HepG2 (cell line): ENCODE data around the gene SEMG1. TPM values are rescaled to one million over a fixed set of nuclear protein-coding genes. Genes with fewer than 3 reads are reported as not detected.

Experiments used
- ATAC-seq: fragments of 200-7000 bp; cut with Tn5 transposase; 3 replicates; pipeline ENCODE4 v1.9.1; 2020; ENCODE audit warnings: mild to moderate bottlenecking, moderate library complexity
- BruUV-seq: library from RNA; stranded (reverse); fragments of 400-500 nt; replicated peaks from 2 replicates; lab custom pipeline; 2021; lab: Mats Ljungman, UMichigan
- CTCF ChIA-PET: fragments of 300-600 bp; formaldehyde crosslinking; extraction: SDS; loops from one replicate; lab custom pipeline; 2021; ENCODE audit warnings: low total read pairs, inconsistent platforms, low intra/inter-chr PET ratio; lab: Yijun Ruan, JAX
- POLR2A ChIA-PET: fragments of 350-600 bp; sonication (Branson Sonifier 250); formaldehyde crosslinking; loops from one replicate; lab custom pipeline; 2020; ENCODE audit warnings: antibody characterized with exemption, inconsistent platforms; lab: Yijun Ruan, JAX
- DNase-seq: peaks from one replicate; pipeline ENCODE4 v3.0.0-alpha.2; 2015; ENCODE audit warnings: low spot score
- FAIRE-seq: peaks from 3 replicates; lab custom pipeline; 2011; peaks lifted over from hg19 to GRCh38; lab: Jason Lieb, UNC
- H2AFZ ChIP-seq: one replicate; pipeline ENCODE4 v1.6.1; 2011; ENCODE audit warnings: low read length, inconsistent platforms
- H3K27ac ChIP-seq: fragments of 300-600 bp; 3 replicates; pipeline ENCODE4 v1.8.0; 2011; ENCODE audit warnings: mixed run types, mild to moderate bottlenecking, mixed read lengths, low read length, inconsistent platforms; ENCODE audit not compliant: insufficient read depth; ENCODE audit errors: extremely low read length
- H3K27me3 ChIP-seq, 2 experiments: fragments of 200-600 bp in 1 of 2; 2 replicates in 1 of 2; 3 replicates in 1 of 2; pipeline versions ENCODE4 v1.6.0 to v1.8.0; 2011; ENCODE audit warnings: low read length in 2 of 2, mild to moderate bottlenecking in 2 of 2, moderate library complexity in 2 of 2, inconsistent platforms in 1 of 2; ENCODE audit not compliant: insufficient read depth in 2 of 2, control insufficient read depth in 1 of 2
- H3K36me3 ChIP-seq, 2 experiments: fragments of 200-600 bp in 1 of 2; replicated peaks in 1 of 2; 2 replicates in 1 of 2; 3 replicates in 1 of 2; pipeline versions ENCODE4 v1.5.1 to v1.8.0; 2011; ENCODE audit warnings: low read length in 2 of 2, inconsistent platforms in 1 of 2; ENCODE audit not compliant: insufficient read depth in 2 of 2, control insufficient read depth in 1 of 2
- H3K4me1 ChIP-seq: 2 replicates; pipeline ENCODE4 v1.5.1; 2012; ENCODE audit warnings: low read length, inconsistent platforms; ENCODE audit not compliant: insufficient read depth
- H3K4me2 ChIP-seq: 2 replicates; pipeline ENCODE4 v1.6.0; 2011; ENCODE audit warnings: low read depth, low read length, inconsistent platforms
- H3K4me3 ChIP-seq, 3 experiments: fragments of 200-600 bp in 1 of 3; sonication (generic), shearing (Covaris generic) in 1 of 3; replicated peaks in 1 of 3; 2 replicates each; pipeline ENCODE4 v1.5.1; 2011 to 2016; ENCODE audit warnings: low read length in 3 of 3, inconsistent platforms in 2 of 3, low read depth in 2 of 3, mild to moderate bottlenecking in 2 of 3, control low read depth in 1 of 3, mixed read lengths in 1 of 3; ENCODE audit not compliant: insufficient read depth in 1 of 3
- H3K79me2 ChIP-seq: one replicate; pipeline ENCODE4 v1.6.1; 2011; ENCODE audit warnings: low read length, inconsistent platforms; ENCODE audit not compliant: insufficient read depth
- H3K9ac ChIP-seq: 2 replicates; pipeline ENCODE4 v1.6.0; 2011; ENCODE audit warnings: mild to moderate bottlenecking, low read depth, low read length, inconsistent platforms; ENCODE audit not compliant: insufficient read depth
- H3K9me3 ChIP-seq: 2 replicates; pipeline ENCODE4 v1.5.1; 2012; ENCODE audit warnings: mild to moderate bottlenecking, low read length
- H4K20me1 ChIP-seq: 2 replicates; pipeline ENCODE4 v1.6.0; 2011; ENCODE audit warnings: inconsistent platforms, mild to moderate bottlenecking, low read length, moderate library complexity; ENCODE audit not compliant: insufficient read depth
- ASH2L ChIP-seq: fragments of 300-600, 200-600 bp; sonication (generic); IDR thresholded peaks from 2 replicates; pipeline ENCODE4 v1.7.0; 2017; ENCODE audit warnings: low read depth, mild to moderate bottlenecking, moderate library complexity, mixed read lengths, low read length; ENCODE audit not compliant: insufficient read length
- CBX1 ChIP-seq: IDR thresholded peaks from one replicate; pipeline ENCODE4 v1.6.1; 2016; ENCODE audit warnings: antibody characterized with exemption, low read depth
- RORA ChIP-seq: sonication (generic); formaldehyde crosslinking; IDR thresholded peaks from 2 replicates; pipeline ENCODE4 v1.5.0; 2020; ENCODE audit warnings: mild to moderate bottlenecking, missing genetic modification reagents, moderate library complexity
- SP4 ChIP-seq: sonication (generic); formaldehyde crosslinking; IDR thresholded peaks from 2 replicates; pipeline ENCODE4 v1.8.1; 2023; ENCODE audit warnings: mild to moderate bottlenecking, missing genetic modification reagents
- THYN1 ChIP-seq: sonication (generic); formaldehyde crosslinking; IDR thresholded peaks from 2 replicates; pipeline ENCODE4 v1.8.1; 2023; ENCODE audit warnings: low read depth, mild to moderate bottlenecking, moderate library complexity, missing genetic modification reagents, borderline replicate concordance
- ZNF282 ChIP-seq: fragments of 450-650 bp; IDR thresholded peaks from 2 replicates; pipeline ENCODE4 v1.6.1; 2018; ENCODE audit not compliant: partially characterized antibody
- ZNF431 ChIP-seq: sonication (generic); formaldehyde crosslinking; IDR thresholded peaks from 2 replicates; pipeline ENCODE4 v1.9.0; 2022; ENCODE audit warnings: missing genetic modification reagents, low read depth, mild to moderate bottlenecking, borderline replicate concordance
- ZNF496 ChIP-seq: sonication (generic); formaldehyde crosslinking; IDR thresholded peaks from 2 replicates; pipeline ENCODE4 v1.8.1; 2023; ENCODE audit warnings: mild to moderate bottlenecking, moderate library complexity, missing genetic modification reagents; ENCODE audit not compliant: insufficient replicate concordance
- ZNF572 ChIP-seq: sonication (generic); formaldehyde crosslinking; IDR thresholded peaks from 2 replicates; pipeline ENCODE4 v1.5.1; 2020; ENCODE audit warnings: mild to moderate bottlenecking, missing genetic modification reagents
- ZNF703 ChIP-seq: sonication (generic); formaldehyde crosslinking; IDR thresholded peaks from 2 replicates; pipeline ENCODE4 v1.5.1; 2020; ENCODE audit warnings: missing genetic modification reagents, mild to moderate bottlenecking, moderate library complexity, borderline replicate concordance
- ZNF816 ChIP-seq: sonication (generic); formaldehyde crosslinking; IDR thresholded peaks from 2 replicates; pipeline ENCODE4 v1.8.0; 2022; ENCODE audit warnings: missing genetic modification reagents, mild to moderate bottlenecking, borderline replicate concordance
- ZSCAN21 ChIP-seq: sonication (generic); formaldehyde crosslinking; IDR thresholded peaks from 2 replicates; pipeline ENCODE4 v1.8.0; 2022; ENCODE audit warnings: mild to moderate bottlenecking, missing genetic modification reagents, moderate library complexity, borderline replicate concordance
- WGBS: methylation state at CpG from one replicate; pipeline ENCODE4 v1.1.6; 2017; ENCODE audit warnings: low lambda C conversion rate; 5-methylcytosine and 5-hydroxymethylcytosine counted together
- in situ Hi-C: cut with HindIII; loops from 2 replicates; pipeline ENCODE4 v1.10.0; 2017; ENCODE audit warnings: low pct_unique_long_range_greater_than_20kb; ENCODE audit not compliant: extremely low pct_ligation_motif_present
- intact Hi-C: fragments of 100-400 bp; cut with micrococcal nuclease; formaldehyde crosslinking; loops from one replicate; pipeline ENCODE4 v1.10.0; 2022; ENCODE audit not compliant: unreplicated experiment
- polyA plus RNA-seq, 8 experiments: library from polyadenylated mRNA; depleted of rRNA in 3 of 8; stranded (reverse) in 7 of 8; unstranded in 1 of 8; fragments of >200 nt; fragmentation: Illumina TruSeq in 4 of 8; extraction: Trizol in 4 of 8; gene quantifications; 2 replicates each; pipeline versions ENCODE4 v1.2.1 to v1.2.3, GENCODE V29; 2011 to 2016; ENCODE audit warnings: low read depth in 4 of 8, missing spikeins in 1 of 8, mixed read lengths in 1 of 8; ENCODE audit not compliant: insufficient read depth in 1 of 8
- total RNA-seq, 5 experiments: library from RNA; depleted of rRNA; stranded (reverse); fragments of >200 nt; fragmentation: Illumina TruSeq; extraction: Trizol; gene quantifications; 2 replicates each; pipeline ENCODE4 v1.2.3, GENCODE V29; 2016; ENCODE audit warnings: low read depth in 1 of 5
- TF ChIP-seq, protein P1 (sequence below): sonication (generic); formaldehyde crosslinking; IDR thresholded peaks from 2 replicates; pipeline ENCODE4 v1.5.0; 2020; ENCODE audit warnings: mild to moderate bottlenecking, low read depth, missing genetic modification reagents, borderline replicate concordance
- TF ChIP-seq, protein P2 (sequence below): sonication (generic); formaldehyde crosslinking; IDR thresholded peaks from 2 replicates; pipeline ENCODE4 v1.5.1; 2020; ENCODE audit warnings: mild to moderate bottlenecking, missing genetic modification reagents
- TF ChIP-seq, protein P3 (sequence below), 2 experiments: sonication (generic) in 1 of 2; formaldehyde crosslinking in 1 of 2; IDR thresholded peaks; 2 replicates each; pipeline versions ENCODE4 v1.6.1 to v1.9.0; 2014 to 2022; ENCODE audit warnings: antibody characterized with exemption in 1 of 2, borderline replicate concordance in 1 of 2, inconsistent platforms in 1 of 2, low read depth in 1 of 2, missing genetic modification reagents in 1 of 2

SEMG1 gene
- total and polyA plus RNA-seq, 2 of the 13 experiments (the other 11 are each of a cell fraction or from before 2014, with no cell fraction given) = not detected

DNA sequence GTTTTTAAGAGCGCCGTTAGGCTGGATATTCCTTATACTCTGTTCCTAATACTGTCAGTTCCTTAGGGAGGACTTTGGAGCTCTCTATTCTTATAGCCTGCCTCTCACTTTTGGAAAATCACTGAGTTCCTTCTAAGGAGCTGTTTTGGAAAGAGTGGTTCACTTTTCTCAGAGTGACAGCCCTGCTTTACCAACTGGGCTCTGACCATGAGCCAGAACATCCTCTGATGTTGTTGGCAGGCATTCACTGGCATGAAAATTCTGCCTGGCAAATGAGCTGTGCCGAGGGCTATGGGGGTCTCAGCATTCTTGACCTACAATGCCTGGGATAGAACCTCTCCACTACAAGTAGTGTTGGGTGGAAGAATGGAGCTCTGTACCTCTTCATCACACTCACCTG, 14.9 kb upstream of the SEMG1 start:
- Histone ChIP-seq H3K9me3 (no peaks in the 10 kb centered on the region), H3K27me3 (peaks cover 0 to 1% of the 10 kb centered on the region in 2 experiments; a peak in 1 of 5 replicates), H4K20me1 (no peaks in the 10 kb centered on the region), H3K36me3 (no peaks in the 10 kb centered on the region), H3K9ac (no peak overlapping the region), H3K27ac (no peak overlapping the region), H3K4me2 (no peak overlapping the region), H3K4me1 (no peaks in the 10 kb centered on the region), H3K79me2 (no peaks in the 10 kb centered on the region), H3K4me3 (no peak overlapping the region), H2AFZ (no peak overlapping the region)
- 58% methylated on average over 3 of the region's 3 CpGs for WGBS
- in situ Hi-C loops (no loop called here), intact Hi-C loops (no loop called here)
- BruUV-seq = no TSS peak
- FAIRE-seq (no peak), DNase-seq (no peak), ATAC-seq (no peak)
- TF ChIP-seq, protein P1, sequence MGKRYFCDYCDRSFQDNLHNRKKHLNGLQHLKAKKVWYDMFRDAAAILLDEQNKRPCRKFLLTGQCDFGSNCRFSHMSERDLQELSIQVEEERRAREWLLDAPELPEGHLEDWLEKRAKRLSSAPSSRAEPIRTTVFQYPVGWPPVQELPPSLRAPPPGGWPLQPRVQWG (CRISPR knock-in tag) = no peak
- no peak for TF ChIP-seq ZNF572 (CRISPR knock-in tag)
- TF ChIP-seq, protein P2, sequence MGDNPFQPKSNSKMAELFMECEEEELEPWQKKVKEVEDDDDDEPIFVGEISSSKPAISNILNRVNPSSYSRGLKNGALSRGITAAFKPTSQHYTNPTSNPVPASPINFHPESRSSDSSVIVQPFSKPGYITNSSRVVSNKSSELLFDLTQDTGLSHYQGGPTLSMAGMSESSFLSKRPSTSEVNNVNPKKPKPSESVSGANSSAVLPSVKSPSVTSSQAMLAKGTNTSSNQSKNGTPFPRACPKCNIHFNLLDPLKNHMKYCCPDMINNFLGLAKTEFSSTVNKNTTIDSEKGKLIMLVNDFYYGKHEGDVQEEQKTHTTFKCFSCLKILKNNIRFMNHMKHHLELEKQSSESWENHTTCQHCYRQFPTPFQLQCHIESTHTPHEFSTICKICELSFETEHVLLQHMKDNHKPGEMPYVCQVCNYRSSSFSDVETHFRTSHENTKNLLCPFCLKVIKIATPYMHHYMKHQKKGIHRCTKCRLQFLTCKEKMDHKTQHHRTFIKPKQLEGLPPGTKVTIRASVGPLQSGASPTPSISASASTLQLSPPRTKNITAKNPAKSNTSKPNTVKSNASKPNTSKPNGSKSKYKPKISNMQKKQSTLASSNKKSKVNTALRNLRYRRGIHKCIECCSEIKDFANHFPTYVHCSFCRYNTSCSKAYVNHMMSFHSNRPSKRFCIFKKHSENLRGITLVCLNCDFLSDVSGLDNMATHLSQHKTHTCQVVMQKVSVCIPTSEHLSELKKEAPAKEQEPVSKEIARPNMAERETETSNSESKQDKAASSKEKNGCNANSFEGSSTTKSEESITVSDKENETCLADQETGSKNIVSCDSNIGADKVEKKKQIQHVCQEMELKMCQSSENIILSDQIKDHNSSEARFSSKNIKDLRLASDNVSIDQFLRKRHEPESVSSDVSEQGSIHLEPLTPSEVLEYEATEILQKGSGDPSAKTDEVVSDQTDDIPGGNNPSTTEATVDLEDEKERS (CRISPR knock-in tag) = no peak
- no peak for TF ChIP-seq CBX1
- TF ChIP-seq, protein P3, sequence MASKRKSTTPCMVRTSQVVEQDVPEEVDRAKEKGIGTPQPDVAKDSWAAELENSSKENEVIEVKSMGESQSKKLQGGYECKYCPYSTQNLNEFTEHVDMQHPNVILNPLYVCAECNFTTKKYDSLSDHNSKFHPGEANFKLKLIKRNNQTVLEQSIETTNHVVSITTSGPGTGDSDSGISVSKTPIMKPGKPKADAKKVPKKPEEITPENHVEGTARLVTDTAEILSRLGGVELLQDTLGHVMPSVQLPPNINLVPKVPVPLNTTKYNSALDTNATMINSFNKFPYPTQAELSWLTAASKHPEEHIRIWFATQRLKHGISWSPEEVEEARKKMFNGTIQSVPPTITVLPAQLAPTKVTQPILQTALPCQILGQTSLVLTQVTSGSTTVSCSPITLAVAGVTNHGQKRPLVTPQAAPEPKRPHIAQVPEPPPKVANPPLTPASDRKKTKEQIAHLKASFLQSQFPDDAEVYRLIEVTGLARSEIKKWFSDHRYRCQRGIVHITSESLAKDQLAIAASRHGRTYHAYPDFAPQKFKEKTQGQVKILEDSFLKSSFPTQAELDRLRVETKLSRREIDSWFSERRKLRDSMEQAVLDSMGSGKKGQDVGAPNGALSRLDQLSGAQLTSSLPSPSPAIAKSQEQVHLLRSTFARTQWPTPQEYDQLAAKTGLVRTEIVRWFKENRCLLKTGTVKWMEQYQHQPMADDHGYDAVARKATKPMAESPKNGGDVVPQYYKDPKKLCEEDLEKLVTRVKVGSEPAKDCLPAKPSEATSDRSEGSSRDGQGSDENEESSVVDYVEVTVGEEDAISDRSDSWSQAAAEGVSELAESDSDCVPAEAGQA (IDR thresholded peaks at IDR 0.05; ENCODE audit: low read depth) = no peak
- TF ChIP-seq, protein P3 (CRISPR knock-in tag; IDR thresholded peaks at IDR 0.05; ENCODE audit: borderline replicate concordance) = no peak
- no peak for TF ChIP-seq RORA (CRISPR knock-in tag)
- no peak for TF ChIP-seq ZSCAN21
- TF ChIP-seq ZNF816 (CRISPR knock-in tag) = no peak
- TF ChIP-seq SP4 (CRISPR knock-in tag) = no peak
- no peak for TF ChIP-seq ZNF496
- TF ChIP-seq ASH2L = no peak
- TF ChIP-seq THYN1 (CRISPR knock-in tag) = no peak
- no peak for TF ChIP-seq ZNF282
- no peak for TF ChIP-seq ZNF431 (CRISPR knock-in tag)
- TF ChIP-seq ZNF703 (CRISPR knock-in tag) = no peak
- ChIA-PET CTCF (no interaction called here), POLR2A (no interaction called here)
